ENCODE measurements around the gene TPD52L1. TPM values are rescaled to one million over a fixed set of nuclear protein-coding genes. Genes with fewer than 3 reads are reported as not detected.

The TPD52L1 gene
- total and polyA plus RNA-seq, 2 experiments from 2014 or later, result 171 to 182 TPM

- Histone ChIP-seq H3K27me3 (no peaks in the 10 kb centered on the region), H3K4me1 (ENCODE audit: insufficient read depth) (no peaks in the 10 kb centered on the region), H3K27ac (no peak overlapping the region), H3K79me2 (no peaks in the 10 kb centered on the region), H4K20me1 (ENCODE audit: insufficient read depth, poor library complexity, severe bottlenecking) (no peaks in the 10 kb centered on the region), H3K9me3 (ENCODE audit: low read depth) (no peaks in the 10 kb centered on the region), H3K4me2 (no peak overlapping the region), H3K36me3 (replicated peaks; ENCODE audit: insufficient read depth, low read depth) (no peaks in the 10 kb centered on the region), H3K9me2 (replicated peaks; ENCODE audit: insufficient read depth) (no peaks in the 10 kb centered on the region), H3K4me3 (no peak overlapping the region), H2AFZ (no peak overlapping the region)
- 95% methylated on average over 2 of the region's 2 CpGs for WGBS (ENCODE audit: low lambda C conversion rate, missing lambda C conversion rate)
- no peak for DNase-seq (ENCODE audit: low spot score)
- no peak for TF ChIP-seq CTCF (IDR thresholded peaks at IDR 0.05; ENCODE audit: poor library complexity)
- TF ChIP-seq EZH2phosphoT487 (IDR thresholded peaks at IDR 0.05; ENCODE audit: low read depth, severe bottlenecking, unreplicated experiment), result no peak
- TF ChIP-seq EZH2 (IDR thresholded peaks at IDR 0.05; ENCODE audit: borderline replicate concordance), result no peak
Measured at GRCh38 chr6:125138083-125138482, 15.5 kb upstream of the TPD52L1 start.

DNA sequence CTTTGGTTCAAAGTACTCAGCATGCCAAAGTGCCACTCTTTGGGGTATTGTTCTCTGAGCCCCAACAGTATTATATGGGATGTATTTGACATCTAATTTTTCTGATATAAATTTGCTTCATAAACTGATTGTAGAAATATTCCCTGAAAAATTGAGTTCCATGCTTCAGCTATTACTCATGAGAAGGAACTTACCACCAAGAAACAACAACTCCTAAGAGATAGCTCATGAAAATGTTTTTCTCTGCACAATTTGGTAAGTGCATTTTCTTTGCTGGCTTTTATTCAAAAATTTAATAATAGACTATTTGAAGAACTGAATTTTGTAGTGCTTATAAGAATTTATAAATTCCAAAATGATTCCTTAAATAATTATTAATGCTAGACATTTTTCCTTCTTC is 12.8 kb upstream of the TPD52L1 start:
- Histone ChIP-seq H3K27me3 (no peaks in the 10 kb centered on the region), H2AFZ (no peak overlapping the region), H3K9me3 (ENCODE audit: low read depth) (no peaks in the 10 kb centered on the region), H3K4me2 (no peak overlapping the region), H3K36me3 (replicated peaks; ENCODE audit: insufficient read depth, low read depth) (no peaks in the 10 kb centered on the region), H4K20me1 (ENCODE audit: insufficient read depth, poor library complexity, severe bottlenecking) (no peaks in the 10 kb centered on the region), H3K79me2 (no peaks in the 10 kb centered on the region), H3K27ac (no peak overlapping the region), H3K4me1 (ENCODE audit: insufficient read depth) (no peaks in the 10 kb centered on the region), H3K9me2 (replicated peaks; ENCODE audit: insufficient read depth) (no peaks in the 10 kb centered on the region), H3K4me3 (no peak overlapping the region)
- TF ChIP-seq EZH2phosphoT487 (IDR thresholded peaks at IDR 0.05; ENCODE audit: low read depth, severe bottlenecking, unreplicated experiment) (no peak), CTCF (IDR thresholded peaks at IDR 0.05; ENCODE audit: poor library complexity) (no peak), EZH2 (IDR thresholded peaks at IDR 0.05; ENCODE audit: borderline replicate concordance) (no peak)
- DNase-seq (ENCODE audit: low spot score), result no peak

DNA sequence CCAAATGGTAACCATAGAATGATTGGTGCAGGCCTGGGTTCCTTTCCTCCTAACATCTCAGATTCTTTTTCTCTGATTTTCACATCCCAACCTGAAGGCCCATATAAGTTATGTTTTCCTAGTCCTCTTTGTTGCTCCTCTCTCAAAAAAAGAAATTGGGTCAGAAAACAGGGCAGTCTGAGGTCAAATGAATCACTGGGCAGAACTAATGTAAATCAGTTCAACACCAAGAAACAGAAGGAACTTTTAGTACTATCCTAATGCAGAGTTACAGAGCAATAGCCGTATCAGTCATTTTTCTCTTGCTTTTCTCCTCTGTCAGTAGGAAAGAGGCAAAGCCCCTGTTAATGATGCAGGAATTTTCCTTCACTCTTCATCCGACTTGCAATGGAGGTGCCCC is 11.0 kb upstream of the TPD52L1 start:
- no peaks in the 10 kb centered on the region for H3K9me3 ChIP-seq (ENCODE audit: low read depth)

More for the DNA sequence above, 11.0 kb upstream of the TPD52L1 start:
- DNase-seq (ENCODE audit: low spot score), result no peak
- H3K79me2 ChIP-seq, result no peaks in the 10 kb centered on the region
- no peak overlapping the region for H2AFZ ChIP-seq
- H4K20me1 ChIP-seq (ENCODE audit: insufficient read depth, poor library complexity, severe bottlenecking), result no peaks in the 10 kb centered on the region
- no peak for TF ChIP-seq EZH2phosphoT487 (IDR thresholded peaks at IDR 0.05; ENCODE audit: low read depth, severe bottlenecking, unreplicated experiment)
- no peak for TF ChIP-seq EZH2 (IDR thresholded peaks at IDR 0.05; ENCODE audit: borderline replicate concordance)
- TF ChIP-seq CTCF (IDR thresholded peaks at IDR 0.05; ENCODE audit: poor library complexity), result no peak
- no peak overlapping the region for H3K4me3 ChIP-seq
- no peaks in the 10 kb centered on the region for H3K4me1 ChIP-seq (ENCODE audit: insufficient read depth)
- WGBS (ENCODE audit: low lambda C conversion rate, missing lambda C conversion rate), result 95% methylated on average over 2 of the region's 2 CpGs
- no peak overlapping the region for H3K4me2 ChIP-seq
- H3K9me2 ChIP-seq (replicated peaks; ENCODE audit: insufficient read depth), result no peaks in the 10 kb centered on the region
- no peaks in the 10 kb centered on the region for H3K27me3 ChIP-seq
- no peak overlapping the region for H3K27ac ChIP-seq
- no peaks in the 10 kb centered on the region for H3K36me3 ChIP-seq (replicated peaks; ENCODE audit: insufficient read depth, low read depth)

Measured in hepatocyte (in vitro differentiated cells).